Posterior vena cava (tissue), 2 donors: ENCODE data around the gene CXCR6. TPM values are rescaled to one million over a fixed set of nuclear protein-coding genes. Genes with fewer than 3 reads are reported as not detected.

ENCODE experiments used
- DNase-seq: peaks from one replicate; pipeline ENCODE4 v3.0.0-alpha.2; 2020; ENCODE audit warnings: low spot score
- intact Hi-C, 2 donors: fragments of 100-400 bp; cut with DNase I; formaldehyde crosslinking; loops; one replicate each; pipeline versions ENCODE4 v1.14.1 to v1.14.2; 2022 to 2023
- long read RNA-seq, 2 donors: library from polyadenylated mRNA; unstranded; transcript quantifications; one replicate each; pipeline ENCODE4 v2.0.0, GENCODE V29; 2020 to 2021
- total RNA-seq, 2 donors: library from RNA; stranded (reverse); fragmentation: NEBNext Ultra II Directional; extraction: Animal tissue kit (Norgen Biotek cat#: 25700); gene quantifications; one replicate each; pipeline ENCODE4 v1.2.1, GENCODE V29; 2021
- donor health status: DM: yes; HTN: yes; CAD: no.
- donor health status: DM: yes; HTN: yes; CAD: no.

CXCR6 gene
- total RNA-seq: under 1 TPM; 0.42 to 0.76 TPM
- long read RNA-seq, donor 1, partial matches to known transcripts: 0 of 1 reads
- long read RNA-seq, donor 1, other reads (novel, unspliced or antisense): 0 of 1 reads
- long read RNA-seq, donor 2: 0 reads

GRCh38 chr3:45943207-45943846, at the start of gene CXCR6:
TSS of gene CXCR6 (plus strand) at chr3:45943464. CDS start at chr3:45946482, 3,018 bp downstream.
- DNase-seq: no peak
- intact Hi-C loops: no loop called here

GRCh38 chr3:45894015-45894414, 49.2 kb upstream of the CXCR6 start:
- intact Hi-C loops: no loop called here
- no peak for DNase-seq

- no peak for DNase-seq
- intact Hi-C loops: no loop called here
Observed at GRCh38 chr3:45895686-45896468, 47.4 kb upstream of the CXCR6 start.

GRCh38 chr3:45896956-45897355, 46.3 kb upstream of the CXCR6 start:
- intact Hi-C loops: no loop called here
- DNase-seq: no peak

GRCh38 chr3:45904931-45905330, 38.3 kb upstream of the CXCR6 start:
- no peak for DNase-seq
- intact Hi-C loops: loop anchor here in 1 of 2 donors (10.0 kb wide), 1 partner anchor 140 kb away; no protein-coding TSS in a partner anchor

DNA sequence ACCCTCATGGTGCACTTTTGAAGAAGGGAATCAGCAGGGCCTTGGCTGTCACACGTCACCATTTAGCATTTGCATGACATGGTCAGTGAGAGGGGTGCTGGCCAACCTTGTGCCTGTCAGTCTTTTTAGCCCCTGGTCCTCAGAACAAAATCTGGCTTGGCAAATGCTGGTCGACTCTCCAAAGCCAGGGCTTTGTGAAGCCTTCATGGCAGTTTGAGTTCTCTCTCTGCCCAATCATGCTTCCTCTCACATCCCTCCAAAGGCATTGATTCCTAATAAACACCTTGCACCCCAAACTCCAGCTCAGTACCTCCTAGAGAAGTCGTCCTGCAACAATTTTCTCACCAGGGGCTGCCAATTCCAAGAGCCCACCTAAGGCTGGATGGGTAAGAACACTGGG, 37.5 kb upstream of the CXCR6 start:
- no peak for DNase-seq
- intact Hi-C loops: loop anchor here in 1 of 2 donors (10.0 kb wide), 1 partner anchor 141 kb away; no protein-coding TSS in a partner anchor

- intact Hi-C loops: loop anchor here in 1 of 2 donors (10.0 kb wide), 1 partner anchor 142 kb away; no protein-coding TSS in a partner anchor
- DNase-seq: no peak
Observed at GRCh38 chr3:45906681-45907407, 36.4 kb upstream of the CXCR6 start.

GRCh38 chr3:45907769-45908705, 35.2 kb upstream of the CXCR6 start:
- intact Hi-C loops: loop anchor here in 1 of 2 donors (10.0 kb wide), 1 partner anchor 143 kb away; no protein-coding TSS in a partner anchor
- DNase-seq: no peak

DNA sequence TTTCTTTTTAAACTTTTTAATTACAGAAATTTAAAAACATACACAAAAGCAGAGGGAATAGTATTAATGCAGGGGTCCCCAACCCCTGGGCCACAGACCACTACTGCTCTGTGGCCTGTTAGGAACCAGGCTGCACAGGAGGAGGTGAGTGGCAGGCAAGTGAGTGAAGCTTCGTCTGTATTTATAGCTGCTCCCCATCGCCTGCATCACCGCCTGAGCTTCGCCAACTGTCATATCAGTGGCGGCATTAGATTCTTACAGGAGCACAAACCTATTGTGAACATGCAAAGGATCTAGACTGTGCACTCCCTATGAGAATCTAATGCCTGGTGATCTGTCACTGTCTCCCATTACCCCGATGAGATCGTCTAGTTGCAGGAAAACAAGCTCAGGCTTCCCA, 34.5 kb upstream of the CXCR6 start:
- intact Hi-C loops: loop anchor here in 1 of 2 donors (10.0 kb wide), 1 partner anchor 144 kb away; no protein-coding TSS in a partner anchor
- no peak for DNase-seq

GRCh38 chr3:45909542-45909941, 33.7 kb upstream of the CXCR6 start:
- intact Hi-C loops: loop anchor here in 1 of 2 donors (10.0 kb wide), 1 partner anchor 145 kb away; no protein-coding TSS in a partner anchor
- DNase-seq: no peak

DNA sequence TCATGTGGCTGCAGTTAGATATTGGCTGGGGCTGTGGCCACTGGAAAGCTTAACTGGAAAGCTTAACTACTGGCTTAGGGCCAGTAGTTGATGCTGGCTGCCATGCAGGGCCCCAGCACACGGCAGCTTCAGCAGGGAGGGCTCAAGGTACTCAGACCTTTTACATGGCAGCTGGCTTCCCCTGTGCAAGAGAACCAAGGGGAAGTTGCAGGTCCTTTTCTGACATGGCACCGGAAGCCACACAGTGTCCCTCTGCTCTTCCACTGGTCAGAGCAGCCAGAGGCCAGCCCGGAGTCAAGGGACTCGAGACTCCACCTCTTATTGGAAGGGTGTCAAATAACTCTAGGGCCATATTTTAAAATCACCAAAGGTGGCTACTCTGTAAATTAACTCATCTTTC, 32.4 kb upstream of the CXCR6 start:
- intact Hi-C loops: loop anchor here in 1 of 2 donors (10.0 kb wide), 1 partner anchor 136 kb away; no protein-coding TSS in a partner anchor
- DNase-seq: no peak

DNA sequence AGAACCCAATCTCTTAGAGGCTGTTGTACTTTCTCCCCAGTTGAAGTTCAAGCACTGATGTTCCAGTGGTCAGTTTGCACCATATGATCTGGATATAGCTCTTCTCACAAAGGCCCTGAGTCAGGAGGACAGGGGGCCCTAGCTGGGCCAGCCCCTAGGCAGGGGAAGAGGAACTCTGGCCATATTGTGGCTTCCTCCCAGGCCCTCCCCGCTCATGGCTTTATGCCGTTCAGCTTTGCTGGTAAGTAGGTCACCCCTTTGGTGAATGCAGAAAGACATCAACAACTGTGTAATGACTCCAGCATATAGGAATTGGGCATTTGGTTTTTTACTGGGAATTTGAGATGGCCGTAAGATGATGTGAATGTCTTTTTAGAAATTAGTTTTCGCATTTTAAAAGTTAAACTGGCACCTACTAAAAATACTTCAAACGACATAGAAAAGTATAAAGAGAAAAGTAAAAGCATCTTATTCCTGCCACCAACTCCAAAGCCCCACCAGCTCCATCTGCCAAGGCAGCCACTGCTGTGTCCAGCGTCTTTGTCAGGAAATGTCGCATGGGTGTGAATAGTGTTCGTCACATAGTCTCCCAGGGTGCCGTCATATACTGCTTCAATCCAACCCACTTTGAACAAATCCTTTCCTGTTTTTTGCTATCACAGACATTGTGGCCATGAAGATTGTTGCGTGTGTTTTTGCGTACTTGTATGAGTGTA, 31.6 kb upstream of the CXCR6 start:
- no peak for DNase-seq

GRCh38 chr3:45912435-45912834, 30.8 kb upstream of the CXCR6 start:
- DNase-seq: no peak
- intact Hi-C loops: loop anchor here in 1 of 2 donors (10.0 kb wide), 1 partner anchor 138 kb away; no protein-coding TSS in a partner anchor

More for the DNA sequence above, 31.6 kb upstream of the CXCR6 start:
- intact Hi-C loops: loop anchor here in 1 of 2 donors (10.0 kb wide), 1 partner anchor 137 kb away; no protein-coding TSS in a partner anchor

GRCh38 chr3:45914362-45915058, 28.8 kb upstream of the CXCR6 start:
- intact Hi-C loops: loop anchor here in 1 of 2 donors (10.0 kb wide), 1 partner anchor 140 kb away; no protein-coding TSS in a partner anchor

GRCh38 chr3:45915059-45915439, 28.2 kb upstream of the CXCR6 start:
- intact Hi-C loops: loop anchor here in 1 of 2 donors (10.0 kb wide), 1 partner anchor 140 kb away; no protein-coding TSS in a partner anchor
- DNase-seq: no peak

More at GRCh38 chr3:45914362-45915058, 28.8 kb upstream of the CXCR6 start:
- DNase-seq: no peak

DNA sequence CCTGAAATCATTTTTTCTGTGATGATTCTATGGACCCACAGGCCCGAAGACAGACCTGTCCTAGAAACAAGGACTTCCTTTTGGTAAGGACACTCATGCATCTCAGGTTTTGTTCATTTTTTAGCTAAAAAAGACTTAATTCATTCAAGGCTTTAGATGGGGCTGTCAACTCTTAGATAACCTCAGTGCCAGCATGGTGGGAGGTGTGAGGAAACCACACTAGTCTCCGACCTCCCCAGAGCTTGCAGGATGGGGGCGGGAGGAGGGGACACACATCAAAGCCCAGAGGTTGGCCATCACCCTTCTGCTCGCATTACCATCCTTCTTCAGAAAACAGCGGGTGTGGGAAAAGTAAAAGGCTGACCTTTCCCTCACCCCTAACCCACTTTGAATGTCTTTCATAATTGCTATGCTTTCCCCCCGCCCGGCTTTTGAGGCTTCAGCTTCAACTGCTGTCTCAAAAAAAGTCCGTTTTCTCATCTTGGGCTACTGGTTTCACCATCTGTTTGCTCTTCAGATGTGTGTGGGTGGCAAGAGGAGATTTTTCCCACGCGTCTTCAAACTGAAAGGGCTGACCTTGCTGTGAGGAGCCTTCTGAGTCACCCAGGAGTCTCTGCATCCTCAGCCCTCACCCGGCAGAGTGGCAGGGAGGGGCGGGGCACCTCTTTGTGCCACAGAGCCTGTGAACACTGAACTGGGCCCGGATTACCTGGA, 27.6 kb upstream of the CXCR6 start:
- DNase-seq: no peak
- intact Hi-C loops: loop anchor here in 1 of 2 donors (10.0 kb wide), 1 partner anchor 141 kb away; no protein-coding TSS in a partner anchor
